ENCODE measurements around the gene EIF3D.

DNA sequence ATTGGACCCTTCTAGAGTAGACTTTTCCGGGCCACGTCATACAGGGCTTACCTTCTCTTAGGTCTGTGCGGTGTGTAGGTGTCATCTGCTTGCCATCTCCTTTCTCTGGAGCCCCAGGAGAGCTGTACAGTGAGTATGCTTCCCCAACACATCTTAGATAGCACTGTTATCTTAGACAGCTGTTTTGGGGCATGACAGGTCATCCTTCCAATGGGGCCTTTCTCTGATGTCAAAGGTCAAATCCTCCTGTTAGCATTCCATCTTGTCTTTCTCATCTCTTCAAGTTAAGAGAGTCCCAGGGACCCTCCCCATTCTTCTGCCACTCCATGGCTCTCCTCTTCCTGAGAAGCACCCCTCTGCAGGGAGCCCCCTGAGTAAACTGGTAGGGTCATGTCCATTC is 31.0 kb upstream of the EIF3D start:
- TF ChIP-seq CTCF (IDR thresholded peaks at IDR 0.05; ENCODE audit: borderline replicate concordance, extremely low read depth, low read length, poor library complexity, severe bottlenecking), result no peak
- no peak for TF ChIP-seq EZH2 (IDR thresholded peaks at IDR 0.05; ENCODE audit: borderline replicate concordance, low read depth, low read length, severe bottlenecking)
